Skeletal muscle cell (primary cell): ENCODE results near the gene EDARADD.
A peak's percentile ranks its signal among the peaks of the same experiment; 100 is the strongest.
"Not testable (repeated sequence)": the region's sequence is repeated elsewhere in the genome, so short reads cannot be mapped to it uniquely, and the experiment has no call there.

ENCODE experiments used
- DNase-seq: peaks from one replicate; pipeline ENCODE4 v3.0.0-alpha.2; 2010; ENCODE audit warnings: low read depth
- H3K4me3 ChIP-seq: 2 replicates; pipeline ENCODE4 v1.5.1; 2011; ENCODE audit warnings: low read depth, mild to moderate bottlenecking, control low read depth, low read length, moderate library complexity

EDARADD gene

DNA sequence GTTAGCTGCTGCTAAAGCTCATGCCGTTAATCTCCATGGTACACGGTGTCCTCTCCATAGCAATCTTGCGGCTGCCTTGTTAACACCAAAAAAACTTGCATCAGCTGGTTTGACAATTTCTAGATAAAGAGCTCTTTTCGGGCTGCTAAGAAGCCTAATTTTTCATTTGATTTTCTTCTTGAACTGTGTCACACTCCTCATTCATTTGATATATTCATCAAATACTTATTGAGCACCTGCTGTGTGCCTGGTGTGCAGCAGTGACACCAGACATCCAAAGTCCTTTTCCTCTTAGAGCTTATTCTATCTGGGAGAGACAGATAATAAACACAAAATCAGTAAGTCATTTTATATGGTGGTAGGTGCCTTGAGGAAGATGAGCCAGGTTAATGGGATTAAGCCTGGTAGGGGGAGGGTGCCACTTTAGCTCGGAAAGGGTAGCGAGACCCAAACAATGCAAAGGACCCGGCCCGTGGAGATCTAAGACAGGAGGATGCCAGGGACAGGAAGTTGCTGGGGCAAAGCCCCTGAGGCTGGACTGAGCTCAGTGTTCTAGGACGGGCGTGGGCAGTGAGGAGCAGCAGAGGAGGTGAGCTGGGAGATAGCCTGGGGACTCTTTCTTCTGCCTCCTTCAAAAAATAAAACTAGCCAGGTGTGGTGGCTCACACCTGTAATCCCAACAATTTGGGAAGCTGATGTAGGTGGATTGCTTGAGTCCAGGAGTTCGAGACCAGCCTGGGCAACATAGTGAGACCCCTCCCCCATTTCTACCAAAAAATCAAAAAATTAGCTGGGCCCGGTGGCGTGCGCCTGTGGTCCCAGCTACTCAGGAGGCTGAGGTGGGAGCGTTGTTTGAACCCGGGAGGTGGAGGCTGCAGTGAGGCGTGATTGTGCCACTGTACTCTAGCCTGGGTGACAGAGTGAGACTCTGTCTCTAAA lies 79.0 kb downstream of the EDARADD start:
- no peak overlapping the region for H3K4me3 ChIP-seq
- DNase-seq: no peak

DNA sequence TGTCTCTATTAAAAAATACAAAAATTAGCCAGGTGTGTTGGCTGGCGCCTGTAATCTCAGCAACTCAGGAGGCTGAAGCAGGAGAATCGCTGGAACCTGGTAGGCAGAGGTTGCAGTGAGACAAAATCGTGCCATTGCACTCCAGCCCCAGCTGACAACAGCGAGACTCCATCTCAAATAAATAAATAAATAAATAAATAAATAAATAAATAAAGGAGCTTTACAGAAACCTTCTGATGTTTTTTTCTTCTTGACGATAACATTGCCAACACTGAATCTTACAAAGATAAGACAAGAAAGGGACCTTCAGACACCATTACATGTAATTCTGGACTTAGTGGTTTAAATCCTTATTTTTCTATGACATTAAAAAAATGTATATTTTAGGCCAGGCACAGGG lies 81.9 kb downstream of the EDARADD start:
- no peak overlapping the region for H3K4me3 ChIP-seq
- DNase-seq: no peak

DNA sequence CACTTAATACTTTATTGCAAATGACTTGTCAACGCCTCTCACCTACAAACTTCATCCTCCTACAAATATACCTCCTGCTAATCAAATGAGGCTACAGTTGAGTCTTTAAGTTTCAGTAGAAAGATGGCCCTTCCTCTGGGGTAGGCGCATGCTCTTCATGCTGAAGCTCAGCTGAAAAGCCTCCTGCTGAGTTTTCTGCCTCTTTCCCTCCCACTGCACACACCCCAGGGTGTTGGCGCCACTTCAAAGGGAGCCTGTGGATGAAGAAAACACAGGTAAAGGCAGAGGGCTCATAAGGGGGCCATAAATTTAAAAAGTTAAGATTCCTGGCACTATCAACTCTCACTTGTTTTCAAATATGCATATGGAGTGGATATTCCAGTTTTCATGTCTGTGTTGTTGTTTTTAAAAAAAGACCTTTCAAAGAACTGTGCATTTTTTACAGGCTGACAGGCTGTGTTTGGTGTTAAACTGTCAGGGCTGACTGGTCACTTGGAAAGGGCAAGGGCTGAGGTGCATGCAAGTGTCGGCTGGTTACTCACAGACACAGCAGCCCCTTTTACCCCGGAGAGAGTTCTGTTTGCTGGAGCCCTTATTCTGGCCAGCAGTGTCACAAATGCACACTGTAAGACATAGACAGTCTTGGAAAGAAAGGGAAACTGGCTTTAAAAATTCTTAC lies 86.8 kb downstream of the EDARADD start:
- H3K4me3 ChIP-seq: no peak overlapping the region
- no peak for DNase-seq

DNA sequence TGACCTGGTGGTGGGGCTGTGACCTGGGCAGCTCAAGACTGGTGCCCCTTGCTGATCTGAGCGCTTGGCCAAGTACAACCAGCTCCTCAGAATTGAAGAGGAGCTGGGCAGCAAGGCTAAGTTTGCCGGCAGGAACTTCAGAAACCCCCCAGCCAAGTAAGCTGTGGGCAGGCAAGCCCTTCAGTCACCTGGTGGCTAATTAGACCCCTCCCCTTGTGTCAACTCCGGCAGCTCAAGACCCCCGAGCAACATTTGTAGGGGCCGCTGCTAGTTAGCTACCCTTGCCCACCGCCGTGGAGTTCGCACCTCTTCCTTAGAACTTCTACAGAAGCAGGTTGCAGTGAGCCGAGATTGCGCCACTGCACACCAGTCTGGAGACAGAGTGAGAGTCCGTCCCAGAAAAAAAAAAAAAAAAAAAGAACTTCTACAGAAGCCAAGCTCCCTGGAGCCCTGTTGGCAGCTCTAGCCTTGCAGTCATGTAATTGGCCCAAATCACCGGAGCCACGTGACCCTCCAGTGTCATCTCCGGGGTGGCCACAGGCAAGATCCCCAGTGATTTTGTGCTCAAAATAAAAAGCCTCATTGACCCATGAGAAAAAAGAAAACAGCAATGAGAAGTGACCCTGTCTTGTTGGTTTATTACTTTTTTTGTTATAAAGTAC lies 90.4 kb downstream of the EDARADD start:
- DNase-seq: no peak
- no peak overlapping the region for H3K4me3 ChIP-seq

DNA sequence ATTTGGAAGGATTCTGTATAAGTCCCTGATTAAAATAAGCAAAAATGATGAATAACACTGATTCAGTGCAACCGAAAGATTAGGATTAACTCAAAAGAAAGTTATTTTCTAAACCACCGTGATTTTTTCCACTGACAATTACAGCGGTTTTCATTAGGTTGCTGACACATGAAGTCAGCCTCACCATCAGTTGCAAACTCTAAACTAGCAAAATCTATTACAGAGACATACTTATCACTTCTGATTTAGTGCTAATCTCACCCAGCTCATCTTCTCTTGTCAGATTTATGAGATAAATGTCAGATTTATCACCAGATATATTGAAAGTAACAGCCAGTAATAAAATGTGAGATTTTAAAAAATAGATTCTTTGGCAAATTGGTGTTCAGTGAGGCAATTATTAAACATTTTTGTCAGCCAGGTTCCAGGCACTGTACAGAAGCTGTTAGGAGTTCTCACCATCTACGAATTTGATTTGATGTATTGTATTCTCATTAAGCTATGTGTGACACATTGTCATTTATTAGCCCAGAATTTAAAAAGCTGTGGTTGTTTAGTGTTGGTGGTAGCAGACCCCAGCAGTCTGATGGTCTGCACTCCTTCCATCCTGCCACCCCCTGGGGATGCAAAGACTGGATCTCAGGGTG lies 92.4 kb downstream of the EDARADD start:
- DNase-seq: no peak
- H3K4me3 ChIP-seq: no peak overlapping the region

DNA sequence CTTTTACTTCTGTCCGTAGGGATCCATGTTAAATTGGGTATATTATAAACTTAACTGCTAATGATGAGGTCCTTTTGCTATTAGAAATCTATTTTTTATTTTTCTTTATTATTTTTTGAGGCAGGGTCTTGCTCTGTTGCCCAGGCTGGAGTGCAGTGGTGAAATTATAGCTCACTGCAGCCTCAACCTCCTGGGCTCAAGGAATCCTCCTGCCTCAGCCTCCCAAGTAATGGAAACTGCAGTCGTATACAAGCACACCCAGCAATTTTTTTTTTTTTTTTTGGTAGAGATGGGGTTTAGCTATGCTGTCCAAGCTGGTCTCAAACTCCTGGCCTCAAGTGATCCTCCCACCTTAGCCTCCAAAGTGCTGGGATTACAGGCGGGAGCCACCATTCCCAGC lies 95.1 kb downstream of the EDARADD start:
- DNase-seq, H3K4me3 ChIP-seq: not testable (repeated sequence)

DNA sequence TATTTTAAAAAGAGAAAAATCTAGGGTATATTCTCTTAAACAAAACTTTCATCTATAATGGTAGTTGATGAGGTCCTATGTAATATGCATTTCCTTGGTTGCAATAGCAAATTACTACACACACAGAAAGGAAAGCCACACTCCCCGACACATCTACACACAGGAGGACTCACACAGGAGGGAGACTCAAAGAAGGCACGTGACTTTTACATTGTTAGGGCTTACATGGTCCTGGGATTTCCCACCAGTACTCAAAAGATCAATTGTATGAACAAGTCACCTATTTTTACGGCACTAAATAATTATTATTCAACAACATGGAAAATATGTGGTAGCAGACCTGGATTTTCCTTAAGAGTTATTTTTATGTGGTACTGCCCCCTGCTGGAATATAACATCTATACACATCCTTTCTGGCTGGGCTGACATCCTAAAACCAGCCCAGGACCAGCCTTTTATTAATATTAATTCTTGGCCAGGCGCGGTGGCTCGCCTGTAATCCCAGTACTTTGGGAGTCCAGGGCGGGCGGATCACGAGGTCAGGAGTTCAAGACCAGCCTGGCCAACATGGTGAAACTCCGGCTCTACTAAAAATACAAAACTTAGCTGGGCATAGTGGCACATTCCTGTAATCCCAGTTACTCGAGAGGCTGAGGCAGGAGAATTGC lies 95.8 kb downstream of the EDARADD start:
- H3K4me3 ChIP-seq: no peak overlapping the region
- DNase-seq: no peak

DNA sequence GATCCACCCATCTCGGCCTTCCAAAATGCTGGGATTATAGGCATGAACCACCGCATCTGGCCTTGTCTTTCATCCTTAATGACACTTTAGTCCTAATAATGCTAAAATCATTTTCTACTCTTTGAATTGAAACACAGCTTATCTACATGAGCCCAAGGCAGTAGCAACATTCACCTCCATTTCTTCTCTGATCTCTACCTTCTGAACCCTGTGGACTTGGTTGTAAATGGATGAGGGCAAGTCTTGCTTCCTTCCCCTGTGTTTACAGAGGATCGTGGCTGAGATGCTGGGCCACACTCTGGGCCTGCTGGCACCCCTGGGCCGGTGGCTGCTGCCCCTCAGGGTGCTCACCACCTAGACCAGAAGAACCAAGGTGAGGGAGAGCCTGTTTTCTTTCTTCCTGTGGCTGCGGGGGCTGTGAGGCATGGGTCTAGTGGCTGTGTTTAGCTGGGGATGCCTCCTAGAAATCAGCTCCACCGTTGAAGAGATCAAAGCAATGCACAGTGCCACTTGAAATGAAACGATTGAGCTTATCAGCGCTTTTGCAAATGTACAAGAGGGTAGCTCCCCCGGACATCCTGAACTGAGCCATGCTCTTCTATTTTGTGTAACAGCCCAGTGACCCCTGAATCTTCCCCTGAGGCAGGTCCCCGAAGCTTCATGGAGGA lies 97.5 kb downstream of the EDARADD start:
- H3K4me3 ChIP-seq: no peak overlapping the region
- no peak for DNase-seq

DNA sequence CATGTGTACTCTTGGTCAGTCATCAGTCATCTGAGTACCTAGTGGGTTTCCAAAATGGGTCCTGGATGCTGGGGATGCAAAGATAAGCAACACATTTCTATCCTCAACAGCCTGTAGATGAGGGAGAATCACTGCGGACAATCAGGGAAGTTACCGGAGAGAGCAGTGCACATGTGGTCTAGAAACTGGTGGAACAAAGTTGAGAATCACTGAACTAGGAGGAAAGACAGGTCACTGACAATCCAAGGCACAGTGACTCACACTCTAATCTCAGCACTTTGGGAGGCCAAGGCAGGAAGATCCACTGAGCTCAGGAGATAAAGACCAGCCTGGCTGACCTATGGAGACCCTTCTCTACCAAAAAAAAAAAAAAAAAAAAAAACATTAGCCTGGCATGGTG lies 98.3 kb downstream of the EDARADD start:
- H3K4me3 ChIP-seq: no peak overlapping the region
- DNase-seq: no peak

DNA sequence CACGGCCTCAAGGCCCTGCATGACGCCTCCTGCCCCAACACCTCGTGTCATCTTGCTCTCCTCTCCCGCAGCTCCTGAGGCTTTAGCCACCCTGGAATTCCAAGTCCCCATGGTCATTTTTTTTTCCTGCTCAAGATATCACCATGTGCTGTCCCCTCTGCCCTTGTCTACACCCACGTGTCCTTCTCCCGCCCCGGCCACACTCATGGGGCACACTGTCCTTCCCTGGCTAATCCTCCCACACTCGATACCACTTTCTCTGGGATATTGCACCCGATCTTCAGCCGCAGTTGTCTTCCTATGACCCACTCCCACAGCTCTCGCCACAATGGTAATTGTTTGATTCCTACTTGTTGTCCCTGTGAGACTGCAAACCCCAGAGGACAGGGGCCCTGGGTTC lies 100.0 kb downstream of the EDARADD start:
- no peak for DNase-seq

DNA sequence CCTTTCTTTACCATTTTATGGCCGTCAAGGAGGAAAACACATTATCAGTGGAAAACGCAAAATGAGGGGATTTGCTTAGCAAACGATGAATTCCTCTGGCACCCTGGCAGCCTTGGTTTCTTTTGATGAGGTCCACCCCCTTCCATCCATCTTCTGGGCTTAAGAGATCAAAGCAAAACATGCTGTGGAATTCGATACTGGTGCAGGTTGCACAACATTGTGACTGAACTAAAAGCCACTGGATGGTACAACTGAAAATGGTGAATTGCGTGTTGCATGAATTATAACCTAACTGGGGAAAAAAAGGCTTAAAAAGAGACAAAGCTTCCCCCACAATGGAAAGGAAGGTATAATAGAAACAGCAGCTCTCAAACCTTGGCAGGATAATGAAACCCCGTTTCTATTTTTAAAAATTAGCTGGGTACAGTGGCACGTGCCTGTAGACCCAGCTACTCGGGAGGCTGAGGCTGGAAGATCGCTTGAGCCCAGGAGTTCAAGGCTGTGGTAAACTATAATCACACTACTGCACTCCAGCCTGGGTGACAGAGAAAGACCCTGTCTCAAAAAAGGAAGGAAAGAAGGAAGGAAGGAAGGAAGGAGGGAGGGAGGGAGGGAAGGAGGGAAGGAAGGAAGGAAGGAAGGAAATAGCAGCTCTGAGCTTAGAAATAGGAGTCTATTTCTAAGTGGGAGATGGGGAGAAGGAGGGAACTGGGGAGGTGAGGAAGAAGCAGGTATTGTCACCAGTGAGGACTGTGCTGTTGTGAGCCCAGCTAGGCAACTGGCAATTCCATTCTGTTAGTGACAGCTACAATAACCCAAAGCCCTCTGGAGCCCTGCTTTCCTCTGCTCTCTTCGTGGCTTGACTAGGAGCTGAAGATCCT lies 100.7 kb downstream of the EDARADD start:
- H3K4me3 ChIP-seq: no peak overlapping the region
- no peak for DNase-seq

More for the DNA sequence above, 100.0 kb downstream of the EDARADD start:
- no peak overlapping the region for H3K4me3 ChIP-seq

DNA sequence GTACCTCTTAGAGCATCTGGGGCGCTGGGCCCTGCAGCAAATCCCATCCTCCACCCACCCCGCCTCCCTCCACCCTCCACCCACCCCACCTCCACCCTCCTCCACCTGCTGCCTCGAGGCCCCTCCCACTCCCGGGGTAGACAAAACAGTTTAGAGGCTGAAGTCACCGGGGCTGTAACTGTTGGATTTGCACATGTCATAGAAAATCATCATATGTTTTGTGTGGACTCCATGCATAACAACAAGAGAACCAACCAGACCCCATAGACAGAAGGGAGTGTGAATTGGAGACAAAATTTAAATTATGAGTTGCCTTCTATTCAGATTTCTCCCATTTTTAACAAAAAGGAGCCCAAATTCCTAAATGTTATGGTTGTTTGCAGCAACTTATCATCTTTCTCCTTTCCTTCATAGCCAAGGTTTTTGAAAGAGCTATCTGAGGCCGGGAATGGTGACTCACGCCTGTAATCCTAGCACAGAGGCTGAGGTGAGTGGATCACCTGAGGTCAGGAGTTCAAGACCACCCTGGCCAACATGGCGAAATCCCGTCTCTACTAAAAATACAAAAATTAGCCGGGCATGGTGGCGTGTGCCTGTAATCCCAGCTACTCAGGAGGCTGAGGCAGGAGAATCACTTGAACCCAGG lies 101.5 kb downstream of the EDARADD start:
- DNase-seq: no peak
- no peak overlapping the region for H3K4me3 ChIP-seq

DNA sequence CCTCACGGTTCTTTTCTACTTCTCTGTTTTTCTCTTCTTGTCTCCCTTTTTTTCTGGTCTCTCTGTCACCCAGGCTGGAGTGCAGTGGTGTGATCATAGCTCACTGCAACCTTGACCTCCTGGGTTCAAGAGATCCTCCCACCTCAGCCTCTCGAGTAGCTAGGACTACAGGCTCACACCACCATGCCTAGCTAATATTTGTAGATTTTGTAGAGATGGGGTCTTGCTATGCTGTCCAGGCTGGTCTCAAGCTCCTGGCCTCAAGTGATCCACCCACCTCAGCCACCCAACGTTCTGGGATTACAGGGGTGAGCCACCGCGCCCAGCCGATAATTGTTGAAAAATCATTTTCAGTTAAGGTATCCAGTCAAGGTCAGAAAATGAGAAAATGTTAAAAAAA lies 103.8 kb downstream of the EDARADD start:
- no peak for DNase-seq
- H3K4me3 ChIP-seq: no peak overlapping the region

DNA sequence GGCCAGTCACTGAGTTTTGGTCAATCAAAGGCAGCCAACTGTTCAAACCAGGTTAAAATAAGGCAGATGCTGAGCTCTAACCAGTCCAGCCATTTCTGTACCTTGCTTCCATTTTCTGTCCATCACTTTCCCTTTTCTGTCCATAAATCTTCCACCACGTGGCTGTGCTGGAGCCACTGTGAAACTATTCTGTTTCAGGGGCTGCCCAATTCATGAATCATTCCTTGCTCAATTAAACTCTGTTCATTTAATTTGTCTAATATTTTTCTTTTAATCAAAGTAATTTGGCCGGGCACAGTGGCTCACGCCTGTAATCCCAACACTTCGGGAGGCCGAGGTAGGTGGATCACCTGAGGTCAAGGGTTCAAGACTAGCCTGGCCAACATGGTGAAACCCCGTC lies 107.0 kb downstream of the EDARADD start:
- DNase-seq: no peak

DNA sequence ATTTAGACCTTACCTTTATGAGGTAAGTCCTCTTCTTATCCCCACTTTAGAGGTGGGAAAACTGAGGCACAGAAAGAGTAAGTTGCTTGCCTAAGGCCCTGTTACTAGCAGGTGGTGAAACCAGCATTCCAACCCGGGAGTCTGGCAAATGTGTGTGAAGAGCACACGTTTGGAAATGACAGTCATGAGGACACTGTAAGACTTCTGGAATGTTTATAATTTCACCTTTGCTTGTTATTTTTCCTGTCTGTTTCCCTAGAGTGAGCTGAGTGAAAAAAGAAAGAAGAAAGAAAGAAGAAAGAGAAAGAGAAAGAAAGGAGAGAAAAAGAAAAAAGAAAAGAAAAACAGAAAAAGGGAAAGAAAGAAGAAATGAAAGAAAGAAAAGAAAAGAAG lies 108.5 kb downstream of the EDARADD start:
- H3K4me3 ChIP-seq: no peak overlapping the region
- no peak for DNase-seq

More for the DNA sequence above, 107.0 kb downstream of the EDARADD start:
- H3K4me3 ChIP-seq: no peak overlapping the region

DNA sequence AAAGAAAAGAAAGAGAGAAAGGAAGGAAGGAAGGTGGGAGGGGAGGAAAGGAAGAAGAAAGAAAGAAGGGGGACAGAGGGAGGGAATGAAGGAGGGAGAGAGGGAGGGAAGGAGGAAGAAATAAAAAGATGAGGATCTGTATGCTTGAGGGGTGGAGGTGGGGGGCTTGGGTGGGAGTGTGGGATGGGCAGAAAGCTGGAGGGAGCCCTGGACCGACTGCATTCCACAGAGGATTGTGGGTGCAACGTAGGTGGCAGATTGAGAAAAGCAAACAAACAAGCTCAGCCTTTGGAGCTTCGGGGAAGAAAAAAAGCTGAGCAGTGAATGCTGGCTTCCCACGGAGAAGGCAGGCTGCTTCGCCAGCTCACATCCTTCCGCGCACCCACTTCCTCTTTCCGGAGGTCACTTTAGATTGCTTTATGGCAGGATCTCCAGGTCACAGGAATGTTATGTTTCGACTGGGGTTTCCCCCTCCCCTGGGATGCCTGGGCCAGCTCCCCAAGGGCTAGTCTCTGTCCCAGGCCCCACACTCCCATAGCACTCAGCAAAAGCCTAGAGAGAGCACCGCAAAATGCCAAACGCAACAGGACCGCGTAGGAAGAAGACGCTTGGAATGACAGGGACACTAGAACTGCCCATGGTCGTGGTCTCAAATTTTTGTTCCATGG lies 109.0 kb downstream of the EDARADD start:
- DNase-seq: no peak
- H3K4me3 ChIP-seq: peak overlapping the region; percentile 34

DNA sequence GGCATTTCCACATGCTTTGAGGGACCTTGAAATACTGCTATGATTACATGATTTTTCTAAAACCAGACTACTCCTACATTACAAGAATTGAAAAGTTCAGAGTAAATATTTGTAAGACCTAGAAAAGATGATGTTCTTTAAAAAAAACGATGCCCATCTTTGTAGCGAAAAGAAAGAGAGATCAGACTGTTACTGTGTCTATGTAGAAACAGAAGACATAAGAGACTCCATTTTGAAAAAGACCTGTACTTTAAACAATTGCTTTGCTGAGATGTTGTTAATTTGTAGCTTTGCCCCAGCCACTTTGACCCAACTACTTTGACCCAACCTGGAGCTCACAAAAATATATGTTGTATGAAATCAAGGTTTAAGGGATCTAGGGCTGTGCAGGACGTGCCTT lies 110.3 kb downstream of the EDARADD start:
- not testable (repeated sequence) for DNase-seq, H3K4me3 ChIP-seq
